CD4-positive, alpha-beta T cell (primary cell): ENCODE data around the gene APEH. TPM values are rescaled to one million over a fixed set of nuclear protein-coding genes. Genes with fewer than 3 reads are reported as not detected.

Source experiments
- ATAC-seq: fragments of 200-7000 bp; cut with Tn5 transposase; one replicate; pipeline ENCODE4 v1.10.0; 2022; ENCODE audit warnings: mild to moderate bottlenecking; ENCODE audit not compliant: poor library complexity
- CTCF ChIA-PET: fragments of 350-600 bp; sonication (Branson Sonifier 250); formaldehyde crosslinking; loops from one replicate; lab custom pipeline; 2021; ENCODE audit warnings: antibody characterized with exemption, inconsistent platforms; lab: Charles Lee
- POLR2A ChIA-PET: fragments of 350-600 bp; sonication (Branson Sonifier 250); formaldehyde crosslinking; loops from one replicate; lab custom pipeline; 2021; ENCODE audit warnings: antibody characterized with exemption, inconsistent platforms; lab: Charles Lee
- DNase-seq, 14 experiments: peaks; one replicate each; pipeline ENCODE4 v3.0.0-alpha.2; 2013 to 2020; ENCODE audit warnings: mixed read lengths in 2 of 14
- H3K27ac ChIP-seq, 2 donors: one replicate each; pipeline versions ENCODE4 v1.5.1 to v1.7.0; 2013; ENCODE audit warnings: low read length in 2 of 2, low read depth in 1 of 2, mild to moderate bottlenecking in 1 of 2
- H3K27me3 ChIP-seq, 2 experiments: 1 replicate in 1 of 2; 2 replicates in 1 of 2; pipeline versions ENCODE4 v1.6.1 to v1.7.0; 2013; ENCODE audit warnings: low read length in 2 of 2, control low read depth in 1 of 2, mild to moderate bottlenecking in 1 of 2, moderate library complexity in 1 of 2; ENCODE audit not compliant: insufficient read depth in 2 of 2, control insufficient read depth in 1 of 2
- H3K36me3 ChIP-seq: one replicate; pipeline ENCODE4 v1.6.1; 2013; ENCODE audit warnings: low read length, control low read depth; ENCODE audit not compliant: insufficient read depth
- H3K4me1 ChIP-seq: one replicate; pipeline ENCODE4 v1.6.1; 2013; ENCODE audit warnings: low read length, control low read depth; ENCODE audit not compliant: insufficient read depth
- H3K4me3 ChIP-seq: one replicate; pipeline ENCODE4 v1.5.1; 2013; ENCODE audit warnings: mild to moderate bottlenecking, low read length, moderate library complexity
- H3K9me3 ChIP-seq, 2 experiments: 1 replicate in 1 of 2; 2 replicates in 1 of 2; pipeline versions ENCODE4 v1.6.1 to v1.7.0; 2013; ENCODE audit warnings: low read length in 2 of 2, mild to moderate bottlenecking in 2 of 2, control low read depth in 1 of 2, moderate library complexity in 1 of 2; ENCODE audit not compliant: control insufficient read depth in 1 of 2, insufficient read depth in 1 of 2
- H3K27ac Mint-ChIP-seq: one replicate; pipeline ENCODE4 v1.8.0; 2020; ENCODE audit warnings: mixed read lengths
- H3K27me3 Mint-ChIP-seq: one replicate; pipeline ENCODE4 v1.8.0; 2021; ENCODE audit warnings: mixed read lengths
- H3K36me3 Mint-ChIP-seq: one replicate; pipeline ENCODE4 v1.8.0; 2021; ENCODE audit warnings: low read depth, mixed read lengths
- H3K4me1 Mint-ChIP-seq: one replicate; pipeline ENCODE4 v1.8.0; 2021; ENCODE audit warnings: low read depth, mixed read lengths
- H3K4me3 Mint-ChIP-seq: one replicate; pipeline ENCODE4 v1.8.0; 2020; ENCODE audit warnings: mild to moderate bottlenecking, mixed read lengths
- H3K9me3 Mint-ChIP-seq: one replicate; pipeline ENCODE4 v1.8.0; 2020; ENCODE audit warnings: mixed read lengths
- intact Hi-C, 2 experiments: fragments of 100-400 bp; cut with DNase I in 1 of 2; cut with micrococcal nuclease in 1 of 2; formaldehyde crosslinking; loops; one replicate each; pipeline versions ENCODE4 v1.15.1 to v1.9.0; 2023 to 2025; cut with DNase I, micrococcal nuclease
- total RNA-seq, 174 experiments: library from RNA in 2 of 174; stranded (reverse) in 2 of 174; gene quantifications; one replicate each; pipeline ENCODE4 v1.2.3 and lab custom pipeline; 2021 to 2026
- TF ChIP-seq, protein P1 (sequence below): fragments of 200-600 bp; IDR thresholded peaks from one replicate; pipeline ENCODE4 v1.8.0; 2022; ENCODE audit warnings: antibody characterized with exemption, mild to moderate bottlenecking

The APEH gene
- total RNA-seq, 2 experiments from 2014 or later, result 44.3 to 45.5 TPM

DNA sequence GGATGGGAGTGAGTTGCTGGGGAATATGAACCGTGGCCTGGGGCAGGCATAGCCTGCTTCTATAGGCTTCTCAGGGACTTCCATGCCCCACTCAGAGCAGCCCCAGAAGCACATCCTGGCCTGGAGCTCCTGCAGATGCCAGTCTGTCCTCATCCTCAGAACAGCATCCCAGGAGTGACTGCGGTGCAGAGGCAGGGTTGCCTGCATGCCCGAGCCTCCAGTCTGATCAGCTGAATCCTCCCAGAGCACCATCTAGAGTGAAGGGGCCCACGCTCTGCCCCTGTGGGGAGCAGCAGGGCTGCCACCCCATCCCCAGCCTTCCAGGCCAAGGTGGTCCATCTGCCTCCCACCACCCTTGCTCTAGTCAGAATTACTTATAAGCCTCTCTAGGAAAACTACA lies 44.7 kb upstream of the APEH start:
- CTCF ChIA-PET, result no interaction called here
- H3K4me3 ChIP-seq, result no peak overlapping the region
- POLR2A ChIA-PET, result no interaction called here
- Mint-ChIP-seq H3K27ac (no peak overlapping the region), H3K4me3 (no peak overlapping the region), H3K27me3 (peaks cover 16% of the 10 kb centered on the region), H3K9me3 (no peaks in the 10 kb centered on the region), H3K4me1 (no peaks in the 10 kb centered on the region), H3K36me3 (no peaks in the 10 kb centered on the region)
- H3K4me1 ChIP-seq, result no peaks in the 10 kb centered on the region
- TF ChIP-seq, protein P1, sequence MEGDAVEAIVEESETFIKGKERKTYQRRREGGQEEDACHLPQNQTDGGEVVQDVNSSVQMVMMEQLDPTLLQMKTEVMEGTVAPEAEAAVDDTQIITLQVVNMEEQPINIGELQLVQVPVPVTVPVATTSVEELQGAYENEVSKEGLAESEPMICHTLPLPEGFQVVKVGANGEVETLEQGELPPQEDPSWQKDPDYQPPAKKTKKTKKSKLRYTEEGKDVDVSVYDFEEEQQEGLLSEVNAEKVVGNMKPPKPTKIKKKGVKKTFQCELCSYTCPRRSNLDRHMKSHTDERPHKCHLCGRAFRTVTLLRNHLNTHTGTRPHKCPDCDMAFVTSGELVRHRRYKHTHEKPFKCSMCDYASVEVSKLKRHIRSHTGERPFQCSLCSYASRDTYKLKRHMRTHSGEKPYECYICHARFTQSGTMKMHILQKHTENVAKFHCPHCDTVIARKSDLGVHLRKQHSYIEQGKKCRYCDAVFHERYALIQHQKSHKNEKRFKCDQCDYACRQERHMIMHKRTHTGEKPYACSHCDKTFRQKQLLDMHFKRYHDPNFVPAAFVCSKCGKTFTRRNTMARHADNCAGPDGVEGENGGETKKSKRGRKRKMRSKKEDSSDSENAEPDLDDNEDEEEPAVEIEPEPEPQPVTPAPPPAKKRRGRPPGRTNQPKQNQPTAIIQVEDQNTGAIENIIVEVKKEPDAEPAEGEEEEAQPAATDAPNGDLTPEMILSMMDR, result no peak
- H3K27ac ChIP-seq, result no peak overlapping the region
- peaks cover 0 to 4% of the 10 kb centered on the region in 2 experiments for H3K9me3 ChIP-seq
- H3K36me3 ChIP-seq, result no peaks in the 10 kb centered on the region
- intact Hi-C loops, result no loop called here
- peaks cover 0 to 3% of the 10 kb centered on the region in 2 experiments for H3K27me3 ChIP-seq
- DNase-seq (no peak), ATAC-seq (no peak)

DNA sequence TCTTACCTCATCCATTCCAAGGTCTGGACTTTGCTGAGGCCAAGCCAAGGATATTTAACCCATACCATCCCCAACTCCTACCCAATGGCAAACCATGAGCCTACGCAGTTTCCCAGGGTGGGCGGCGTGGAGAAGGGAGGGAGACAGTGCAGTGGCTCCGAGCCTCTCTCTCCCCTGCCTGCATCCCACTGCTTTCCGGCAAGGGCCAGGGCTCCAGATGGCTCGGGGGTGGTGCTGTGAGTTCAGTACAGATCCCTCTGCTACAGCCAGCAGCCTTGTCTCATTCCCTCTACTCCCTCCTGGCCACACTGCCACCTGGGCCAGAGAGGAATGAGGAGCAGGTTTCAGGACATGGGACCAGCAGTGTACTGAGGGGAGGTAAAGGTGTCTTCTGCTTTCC lies 44.3 kb upstream of the APEH start:
- Histone ChIP-seq H3K9me3 (peaks cover 0 to 4% of the 10 kb centered on the region in 2 experiments), H3K36me3 (no peaks in the 10 kb centered on the region), H3K27me3 (peaks cover 0 to 3% of the 10 kb centered on the region in 2 experiments), H3K4me1 (no peaks in the 10 kb centered on the region), H3K27ac (no peak overlapping the region), H3K4me3 (no peak overlapping the region)
- H3K27ac Mint-ChIP-seq, result no peak overlapping the region
- TF ChIP-seq, protein P1, result no peak
- no peaks in the 10 kb centered on the region for H3K36me3 Mint-ChIP-seq
- H3K9me3 Mint-ChIP-seq, result no peaks in the 10 kb centered on the region
- intact Hi-C loops, result no loop called here
- no peak overlapping the region for H3K4me3 Mint-ChIP-seq
- ChIA-PET CTCF (no interaction called here), POLR2A (no interaction called here)
- peaks cover 16% of the 10 kb centered on the region for H3K27me3 Mint-ChIP-seq
- DNase-seq (no peak), ATAC-seq (no peak)
- H3K4me1 Mint-ChIP-seq, result no peaks in the 10 kb centered on the region

DNA sequence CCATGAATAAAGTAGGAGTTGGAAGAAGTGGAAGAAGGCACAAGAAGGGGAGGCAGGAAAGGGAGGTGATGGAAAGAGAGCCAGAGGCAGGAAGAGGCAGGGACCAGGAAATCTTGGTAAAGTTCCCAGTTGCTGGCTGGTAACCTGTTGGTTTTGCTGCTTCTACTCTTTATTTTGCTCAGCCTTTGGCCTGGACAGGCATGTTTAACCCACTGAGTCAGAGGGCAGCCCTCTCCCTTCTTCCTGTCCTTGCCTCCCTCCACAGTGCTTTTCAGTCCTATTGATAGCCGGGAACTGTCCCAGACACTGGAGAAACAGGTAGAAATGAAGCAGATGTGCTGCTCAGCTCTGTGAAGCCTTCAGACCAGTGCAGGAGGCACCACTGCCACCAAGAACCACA lies 43.4 kb upstream of the APEH start:
- Histone ChIP-seq H3K27ac (no peak overlapping the region), H3K4me3 (no peak overlapping the region), H3K4me1 (no peaks in the 10 kb centered on the region), H3K9me3 (peaks cover 0 to 4% of the 10 kb centered on the region in 2 experiments), H3K36me3 (no peaks in the 10 kb centered on the region), H3K27me3 (peaks cover 0 to 3% of the 10 kb centered on the region in 2 experiments)
- Mint-ChIP-seq H3K4me1 (no peaks in the 10 kb centered on the region), H3K27me3 (peaks cover 16% of the 10 kb centered on the region), H3K4me3 (no peak overlapping the region), H3K36me3 (no peaks in the 10 kb centered on the region), H3K27ac (no peak overlapping the region), H3K9me3 (no peaks in the 10 kb centered on the region)
- CTCF ChIA-PET, result no interaction called here
- intact Hi-C loops, result no loop called here
- POLR2A ChIA-PET, result no interaction called here
- ATAC-seq (no peak), DNase-seq (no peak)
- TF ChIP-seq, protein P1, result no peak
